ENCODE results near the gene SLC22A2. TPM values are rescaled to one million over a fixed set of nuclear protein-coding genes. Genes with fewer than 3 reads are reported as not detected.

SLC22A2 gene
- total and polyA plus RNA-seq, 2 donors (not counting 3 experiments of a cell fraction or from before 2014, with no cell fraction given), result not detected

DNA sequence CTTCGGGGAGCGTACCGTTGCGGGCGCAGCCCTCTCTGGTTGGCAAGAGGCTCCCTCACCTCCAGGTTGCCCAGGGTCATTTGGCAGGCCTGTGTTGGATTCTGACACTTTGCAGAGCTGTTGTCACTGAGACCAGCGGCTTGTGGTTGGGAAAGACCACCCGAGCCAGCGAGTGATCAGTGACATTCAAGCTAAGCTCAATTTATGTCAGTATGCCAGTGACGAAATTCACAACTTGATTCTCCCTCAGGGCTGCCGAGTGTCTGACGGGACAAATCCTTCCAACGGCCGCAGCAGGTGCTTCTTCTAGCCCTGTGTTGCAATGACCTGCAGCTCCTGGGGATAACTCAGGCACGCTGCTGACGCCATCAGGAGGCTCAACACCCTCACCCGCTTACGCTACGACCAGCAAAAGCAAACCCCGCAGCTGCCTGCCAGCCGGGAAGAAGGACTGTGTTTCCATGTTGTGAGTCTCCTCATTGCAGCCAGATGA is 16.9 kb upstream of the SLC22A2 start:
- intact Hi-C loops (cut with micrococcal nuclease) (no loop called here), dilution Hi-C loops (cut with MboI; ENCODE audit: extremely low pct_ligation_motif_present, low sequenced_read_pairs) (no loop called here)
- no peaks in the 10 kb centered on the region for H4K20me1 ChIP-seq (replicated peaks; ENCODE audit: control insufficient read depth, extremely low read depth, insufficient read depth, low read length)
- no TSS peak for BruUV-seq (replicated peaks)
- H3K9me1 ChIP-seq (replicated peaks; ENCODE audit: control insufficient read depth, extremely low read depth, insufficient read depth, low read length), result no peaks in the 10 kb centered on the region
- no peak overlapping the region for H2AFZ ChIP-seq (ENCODE audit: low read depth, low read length)
- H3K36me3 ChIP-seq (ENCODE audit: control insufficient read depth in 2 of 2, extremely low read depth in 1 of 2, insufficient read depth in 2 of 2, low read length in 2 of 2), result no peaks in the 10 kb centered on the region
- FAIRE-seq (no peak), DNase-seq (ENCODE audit: low read depth, low spot score) (no peak)
- no peaks in the 10 kb centered on the region for H3K4me1 ChIP-seq (ENCODE audit: control insufficient read depth, extremely low read depth, insufficient read depth, low read length)
- ChIA-PET CTCF (no interaction called here), POLR2A (no interaction called here)
- H3K79me2 ChIP-seq (ENCODE audit: control insufficient read depth, insufficient read depth, low read length), result no peaks in the 10 kb centered on the region
- no peak overlapping the region for H3K27ac ChIP-seq (ENCODE audit: insufficient read depth, low read depth, low read length)
- no peak overlapping the region for H3K4me2 ChIP-seq (ENCODE audit: insufficient read depth, low read length)
- no peaks in the 10 kb centered on the region for H3K27me3 ChIP-seq (ENCODE audit: control insufficient read depth in 2 of 2, insufficient read depth in 2 of 2, low read length in 2 of 2)
- H3K4me3 ChIP-seq (replicated peaks in 1 of 3; ENCODE audit: insufficient read depth in 1 of 3, low read depth in 1 of 3, low read length in 3 of 3), result no peak overlapping the region
- TF ChIP-seq GATA2 (IDR thresholded peaks at IDR 0.05; ENCODE audit: insufficient read depth, insufficient read length, low read depth, low read length) (no peak), MYC (IDR thresholded peaks at IDR 0.05; ENCODE audit: low read depth, low read length) (no peak), POLR2AphosphoS5 (IDR thresholded peaks at IDR 0.05; ENCODE audit: insufficient read depth, low read depth, low read length) (no peak), FOS (IDR thresholded peaks at IDR 0.05; ENCODE audit: borderline replicate concordance, insufficient read depth, low read length) (no peak), POLR2A (IDR thresholded peaks at IDR 0.05; ENCODE audit: low read depth, low read length) (no peak), JUN (IDR thresholded peaks at IDR 0.05; ENCODE audit: borderline replicate concordance, insufficient read depth, insufficient read length, low read depth) (no peak), EZH2 (IDR thresholded peaks at IDR 0.05; ENCODE audit: borderline replicate concordance, low read depth, low read length, severe bottlenecking) (no peak)
- TF ChIP-seq, protein P1, sequence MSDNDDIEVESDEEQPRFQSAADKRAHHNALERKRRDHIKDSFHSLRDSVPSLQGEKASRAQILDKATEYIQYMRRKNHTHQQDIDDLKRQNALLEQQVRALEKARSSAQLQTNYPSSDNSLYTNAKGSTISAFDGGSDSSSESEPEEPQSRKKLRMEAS (IDR thresholded peaks at IDR 0.05; ENCODE audit: insufficient read depth, insufficient read length), result no peak
- TF ChIP-seq, protein P2, sequence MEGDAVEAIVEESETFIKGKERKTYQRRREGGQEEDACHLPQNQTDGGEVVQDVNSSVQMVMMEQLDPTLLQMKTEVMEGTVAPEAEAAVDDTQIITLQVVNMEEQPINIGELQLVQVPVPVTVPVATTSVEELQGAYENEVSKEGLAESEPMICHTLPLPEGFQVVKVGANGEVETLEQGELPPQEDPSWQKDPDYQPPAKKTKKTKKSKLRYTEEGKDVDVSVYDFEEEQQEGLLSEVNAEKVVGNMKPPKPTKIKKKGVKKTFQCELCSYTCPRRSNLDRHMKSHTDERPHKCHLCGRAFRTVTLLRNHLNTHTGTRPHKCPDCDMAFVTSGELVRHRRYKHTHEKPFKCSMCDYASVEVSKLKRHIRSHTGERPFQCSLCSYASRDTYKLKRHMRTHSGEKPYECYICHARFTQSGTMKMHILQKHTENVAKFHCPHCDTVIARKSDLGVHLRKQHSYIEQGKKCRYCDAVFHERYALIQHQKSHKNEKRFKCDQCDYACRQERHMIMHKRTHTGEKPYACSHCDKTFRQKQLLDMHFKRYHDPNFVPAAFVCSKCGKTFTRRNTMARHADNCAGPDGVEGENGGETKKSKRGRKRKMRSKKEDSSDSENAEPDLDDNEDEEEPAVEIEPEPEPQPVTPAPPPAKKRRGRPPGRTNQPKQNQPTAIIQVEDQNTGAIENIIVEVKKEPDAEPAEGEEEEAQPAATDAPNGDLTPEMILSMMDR (IDR thresholded peaks at IDR 0.05; ENCODE audit: extremely low read depth in 1 of 2, insufficient read depth in 1 of 2, low read depth in 1 of 2, low read length in 2 of 2), result no peak
- peaks cover 13% of the 10 kb centered on the region for H3K9me3 ChIP-seq (replicated peaks; ENCODE audit: control insufficient read depth, insufficient read depth, low read length)
- H3K9ac ChIP-seq (replicated peaks; ENCODE audit: extremely low read depth, insufficient read depth, low read length), result no peak overlapping the region

Data from endothelial cell of umbilical vein (primary cell).